A549 (cell line): Measurements from ENCODE around the gene PUM2.

Experiments
- CEBPB ChIP-seq, 2 experiments: fragments of >200 bp in 1 of 2; sonication (Bioruptor Twin) in 1 of 2; formaldehyde crosslinking in 1 of 2; IDR thresholded peaks; 2 replicates each; pipeline ENCODE4 v1.6.1; 2012 to 2016
- EP300 ChIP-seq, 2 experiments: fragments of >200 bp; sonication (Bioruptor Twin); formaldehyde crosslinking; IDR thresholded peaks; 2 replicates in 1 of 2; 3 replicates in 1 of 2; pipeline ENCODE4 v1.6.1; 2016 to 2017
- HDAC2 ChIP-seq: fragments of 200-600 bp; sonication (generic); IDR thresholded peaks from 2 replicates; pipeline ENCODE4 v1.6.1; 2016
- MAFK ChIP-seq: fragments of 450-650 bp; IDR thresholded peaks from 2 replicates; pipeline ENCODE4 v1.6.1; 2014; ENCODE audit not compliant: partially characterized antibody
- POLR2A ChIP-seq: IDR thresholded peaks from 2 replicates; pipeline ENCODE4 v1.6.1; 2012; ENCODE audit warnings: mild to moderate bottlenecking, low read length
- POLR2AphosphoS2 ChIP-seq: conservative IDR thresholded peaks from 2 replicates; pipeline ENCODE4 v1.6.1; 2012; ENCODE audit warnings: low read length, improper control_type of control experiment, inconsistent platforms
- RCOR1 ChIP-seq: fragments of 150-350 bp; IDR thresholded peaks from 2 replicates; pipeline ENCODE4 v1.6.1; 2014; ENCODE audit warnings: antibody characterized with exemption, low read length, low read depth
- SMC3 ChIP-seq: fragments of >200 bp; sonication (Bioruptor Twin); formaldehyde crosslinking; IDR thresholded peaks from 3 replicates; pipeline ENCODE4 v1.6.1; 2018; ENCODE audit warnings: inconsistent platforms
- TF ChIP-seq, protein P1 (sequence below): IDR thresholded peaks from 2 replicates; pipeline ENCODE4 v1.6.1; 2012
- TF ChIP-seq, protein P2 (sequence below): fragments of >200 bp; sonication (Bioruptor Twin); formaldehyde crosslinking; IDR thresholded peaks from 3 replicates; pipeline ENCODE4 v1.5.1; 2016
- TF ChIP-seq, protein P3 (sequence below): fragments of 200-600 bp; sonication (generic); IDR thresholded peaks from 2 replicates; pipeline ENCODE4 v1.6.1; 2016; ENCODE audit warnings: antibody characterized with exemption, mild to moderate bottlenecking, moderate library complexity

DNA sequence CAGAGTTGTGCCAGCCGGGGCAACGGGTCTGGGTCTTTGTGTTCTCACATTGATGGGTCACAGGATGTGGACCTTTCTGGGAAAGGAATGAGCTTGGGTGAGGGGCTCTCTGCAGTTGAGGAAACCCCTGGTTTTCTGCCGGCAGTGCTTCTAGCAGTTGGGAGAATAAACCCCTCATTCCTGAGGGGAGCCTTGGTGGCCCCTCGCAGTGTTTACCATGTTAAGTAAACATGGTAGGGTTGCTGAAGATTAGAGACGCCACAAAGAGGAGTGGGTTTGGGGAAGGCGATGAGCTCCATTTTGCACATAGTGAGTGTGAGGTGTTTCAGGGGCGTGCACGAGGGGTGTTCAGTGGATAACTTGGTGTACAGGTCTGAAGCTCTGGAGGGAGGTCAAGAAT lies 27.7 kb upstream of the PUM2 start:
- TF ChIP-seq SMC3, result no peak
- TF ChIP-seq RCOR1, result no peak
- TF ChIP-seq, protein P1, sequence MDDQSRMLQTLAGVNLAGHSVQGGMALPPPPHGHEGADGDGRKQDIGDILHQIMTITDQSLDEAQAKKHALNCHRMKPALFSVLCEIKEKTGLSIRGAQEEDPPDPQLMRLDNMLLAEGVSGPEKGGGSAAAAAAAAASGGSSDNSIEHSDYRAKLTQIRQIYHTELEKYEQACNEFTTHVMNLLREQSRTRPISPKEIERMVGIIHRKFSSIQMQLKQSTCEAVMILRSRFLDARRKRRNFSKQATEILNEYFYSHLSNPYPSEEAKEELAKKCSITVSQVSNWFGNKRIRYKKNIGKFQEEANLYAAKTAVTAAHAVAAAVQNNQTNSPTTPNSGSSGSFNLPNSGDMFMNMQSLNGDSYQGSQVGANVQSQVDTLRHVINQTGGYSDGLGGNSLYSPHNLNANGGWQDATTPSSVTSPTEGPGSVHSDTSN, result no peak
- TF ChIP-seq CEBPB (IDR thresholded peaks at IDR 0.05), result no peak
- TF ChIP-seq, protein P2, sequence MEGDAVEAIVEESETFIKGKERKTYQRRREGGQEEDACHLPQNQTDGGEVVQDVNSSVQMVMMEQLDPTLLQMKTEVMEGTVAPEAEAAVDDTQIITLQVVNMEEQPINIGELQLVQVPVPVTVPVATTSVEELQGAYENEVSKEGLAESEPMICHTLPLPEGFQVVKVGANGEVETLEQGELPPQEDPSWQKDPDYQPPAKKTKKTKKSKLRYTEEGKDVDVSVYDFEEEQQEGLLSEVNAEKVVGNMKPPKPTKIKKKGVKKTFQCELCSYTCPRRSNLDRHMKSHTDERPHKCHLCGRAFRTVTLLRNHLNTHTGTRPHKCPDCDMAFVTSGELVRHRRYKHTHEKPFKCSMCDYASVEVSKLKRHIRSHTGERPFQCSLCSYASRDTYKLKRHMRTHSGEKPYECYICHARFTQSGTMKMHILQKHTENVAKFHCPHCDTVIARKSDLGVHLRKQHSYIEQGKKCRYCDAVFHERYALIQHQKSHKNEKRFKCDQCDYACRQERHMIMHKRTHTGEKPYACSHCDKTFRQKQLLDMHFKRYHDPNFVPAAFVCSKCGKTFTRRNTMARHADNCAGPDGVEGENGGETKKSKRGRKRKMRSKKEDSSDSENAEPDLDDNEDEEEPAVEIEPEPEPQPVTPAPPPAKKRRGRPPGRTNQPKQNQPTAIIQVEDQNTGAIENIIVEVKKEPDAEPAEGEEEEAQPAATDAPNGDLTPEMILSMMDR, result no peak
- TF ChIP-seq HDAC2, result no peak
- TF ChIP-seq, protein P3, sequence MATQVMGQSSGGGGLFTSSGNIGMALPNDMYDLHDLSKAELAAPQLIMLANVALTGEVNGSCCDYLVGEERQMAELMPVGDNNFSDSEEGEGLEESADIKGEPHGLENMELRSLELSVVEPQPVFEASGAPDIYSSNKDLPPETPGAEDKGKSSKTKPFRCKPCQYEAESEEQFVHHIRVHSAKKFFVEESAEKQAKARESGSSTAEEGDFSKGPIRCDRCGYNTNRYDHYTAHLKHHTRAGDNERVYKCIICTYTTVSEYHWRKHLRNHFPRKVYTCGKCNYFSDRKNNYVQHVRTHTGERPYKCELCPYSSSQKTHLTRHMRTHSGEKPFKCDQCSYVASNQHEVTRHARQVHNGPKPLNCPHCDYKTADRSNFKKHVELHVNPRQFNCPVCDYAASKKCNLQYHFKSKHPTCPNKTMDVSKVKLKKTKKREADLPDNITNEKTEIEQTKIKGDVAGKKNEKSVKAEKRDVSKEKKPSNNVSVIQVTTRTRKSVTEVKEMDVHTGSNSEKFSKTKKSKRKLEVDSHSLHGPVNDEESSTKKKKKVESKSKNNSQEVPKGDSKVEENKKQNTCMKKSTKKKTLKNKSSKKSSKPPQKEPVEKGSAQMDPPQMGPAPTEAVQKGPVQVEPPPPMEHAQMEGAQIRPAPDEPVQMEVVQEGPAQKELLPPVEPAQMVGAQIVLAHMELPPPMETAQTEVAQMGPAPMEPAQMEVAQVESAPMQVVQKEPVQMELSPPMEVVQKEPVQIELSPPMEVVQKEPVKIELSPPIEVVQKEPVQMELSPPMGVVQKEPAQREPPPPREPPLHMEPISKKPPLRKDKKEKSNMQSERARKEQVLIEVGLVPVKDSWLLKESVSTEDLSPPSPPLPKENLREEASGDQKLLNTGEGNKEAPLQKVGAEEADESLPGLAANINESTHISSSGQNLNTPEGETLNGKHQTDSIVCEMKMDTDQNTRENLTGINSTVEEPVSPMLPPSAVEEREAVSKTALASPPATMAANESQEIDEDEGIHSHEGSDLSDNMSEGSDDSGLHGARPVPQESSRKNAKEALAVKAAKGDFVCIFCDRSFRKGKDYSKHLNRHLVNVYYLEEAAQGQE, result no peak
- TF ChIP-seq MAFK, result no peak
- TF ChIP-seq POLR2A, result no peak
- TF ChIP-seq POLR2AphosphoS2, result no peak
- TF ChIP-seq EP300 (IDR thresholded peaks at IDR 0.05), result no peak
